Measurements from ENCODE around the gene NEO1.

Gene NEO1

GRCh38 chr15:73038220-73038619, 14.0 kb upstream of the NEO1 start:
- H3F3A ChIP-seq (ENCODE audit: insufficient read depth, low read length): no peaks in the 10 kb centered on the region
- no peaks in the 10 kb centered on the region for H4K20me1 ChIP-seq (ENCODE audit: insufficient read depth, low read length)
- no peak overlapping the region for H3K27ac ChIP-seq (ENCODE audit: low read length)
- no peaks in the 10 kb centered on the region for H3K9me2 ChIP-seq (replicated peaks; ENCODE audit: insufficient read depth, low read length)
- no peaks in the 10 kb centered on the region for H3K36me3 ChIP-seq (replicated peaks; ENCODE audit: insufficient read depth, low read length)
- no peak overlapping the region for H3K9ac ChIP-seq (ENCODE audit: low read length)
- DNase-seq: no peak
- no peaks in the 10 kb centered on the region for H3K4me1 ChIP-seq (ENCODE audit: low read length)
- H3K4me3 ChIP-seq (ENCODE audit: low read length): no peak overlapping the region
- H3K9me3 ChIP-seq (replicated peaks; ENCODE audit: insufficient read depth, low read length): no peaks in the 10 kb centered on the region
- no peak overlapping the region for H3K4me2 ChIP-seq (ENCODE audit: low read depth, low read length)
- H2AFZ ChIP-seq (ENCODE audit: low read length): no peak overlapping the region
- H3K27me3 ChIP-seq (replicated peaks; ENCODE audit: insufficient read depth, low read length): no peaks in the 10 kb centered on the region
- TF ChIP-seq EZH2phosphoT487 (IDR thresholded peaks at IDR 0.05; ENCODE audit: low read length) (no peak), EZH2 (optimal IDR thresholded peaks at IDR 0.05; ENCODE audit: low read depth, low read length) (no peak)
- TF ChIP-seq, protein P1, sequence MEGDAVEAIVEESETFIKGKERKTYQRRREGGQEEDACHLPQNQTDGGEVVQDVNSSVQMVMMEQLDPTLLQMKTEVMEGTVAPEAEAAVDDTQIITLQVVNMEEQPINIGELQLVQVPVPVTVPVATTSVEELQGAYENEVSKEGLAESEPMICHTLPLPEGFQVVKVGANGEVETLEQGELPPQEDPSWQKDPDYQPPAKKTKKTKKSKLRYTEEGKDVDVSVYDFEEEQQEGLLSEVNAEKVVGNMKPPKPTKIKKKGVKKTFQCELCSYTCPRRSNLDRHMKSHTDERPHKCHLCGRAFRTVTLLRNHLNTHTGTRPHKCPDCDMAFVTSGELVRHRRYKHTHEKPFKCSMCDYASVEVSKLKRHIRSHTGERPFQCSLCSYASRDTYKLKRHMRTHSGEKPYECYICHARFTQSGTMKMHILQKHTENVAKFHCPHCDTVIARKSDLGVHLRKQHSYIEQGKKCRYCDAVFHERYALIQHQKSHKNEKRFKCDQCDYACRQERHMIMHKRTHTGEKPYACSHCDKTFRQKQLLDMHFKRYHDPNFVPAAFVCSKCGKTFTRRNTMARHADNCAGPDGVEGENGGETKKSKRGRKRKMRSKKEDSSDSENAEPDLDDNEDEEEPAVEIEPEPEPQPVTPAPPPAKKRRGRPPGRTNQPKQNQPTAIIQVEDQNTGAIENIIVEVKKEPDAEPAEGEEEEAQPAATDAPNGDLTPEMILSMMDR (IDR thresholded peaks at IDR 0.05; ENCODE audit: low read length): no peak
- no peaks in the 10 kb centered on the region for H3K79me2 ChIP-seq (ENCODE audit: low read length)

- DNase-seq: no peak
- Histone ChIP-seq H3K36me3 (replicated peaks; ENCODE audit: insufficient read depth, low read length) (no peaks in the 10 kb centered on the region), H3K4me3 (ENCODE audit: low read length) (no peak overlapping the region), H2AFZ (ENCODE audit: low read length) (no peak overlapping the region), H3K4me2 (ENCODE audit: low read depth, low read length) (no peak overlapping the region), H3K27me3 (replicated peaks; ENCODE audit: insufficient read depth, low read length) (no peaks in the 10 kb centered on the region), H3K9me2 (replicated peaks; ENCODE audit: insufficient read depth, low read length) (no peaks in the 10 kb centered on the region), H3K79me2 (ENCODE audit: low read length) (no peaks in the 10 kb centered on the region), H3K27ac (ENCODE audit: low read length) (no peak overlapping the region), H3F3A (ENCODE audit: insufficient read depth, low read length) (no peaks in the 10 kb centered on the region), H3K9me3 (replicated peaks; ENCODE audit: insufficient read depth, low read length) (no peaks in the 10 kb centered on the region), H3K9ac (ENCODE audit: low read length) (no peak overlapping the region), H4K20me1 (ENCODE audit: insufficient read depth, low read length) (no peaks in the 10 kb centered on the region), H3K4me1 (ENCODE audit: low read length) (peaks cover 5% of the 10 kb centered on the region; the same call in 1 of the 2 replicates)
- TF ChIP-seq, protein P1 (IDR thresholded peaks at IDR 0.05; ENCODE audit: low read length): no peak
- TF ChIP-seq EZH2phosphoT487 (IDR thresholded peaks at IDR 0.05; ENCODE audit: low read length) (no peak), EZH2 (optimal IDR thresholded peaks at IDR 0.05; ENCODE audit: low read depth, low read length) (no peak)
Measured at GRCh38 chr15:73046073-73046472, 6.2 kb upstream of the NEO1 start.

GRCh38 chr15:73047882-73048281, 4.4 kb upstream of the NEO1 start:
- no peak overlapping the region for H3K27ac ChIP-seq (ENCODE audit: low read length)
- no peak for DNase-seq
- H3K9ac ChIP-seq (ENCODE audit: low read length): no peak overlapping the region
- H3K4me1 ChIP-seq (ENCODE audit: low read length): peaks cover 5% of the 10 kb centered on the region; the same call in 1 of the 2 replicates
- H3K79me2 ChIP-seq (ENCODE audit: low read length): no peaks in the 10 kb centered on the region
- H3F3A ChIP-seq (ENCODE audit: insufficient read depth, low read length): peaks cover 2% of the 10 kb centered on the region; the same call in 1 of the 2 replicates
- no peaks in the 10 kb centered on the region for H3K36me3 ChIP-seq (replicated peaks; ENCODE audit: insufficient read depth, low read length)
- TF ChIP-seq, protein P1 (IDR thresholded peaks at IDR 0.05; ENCODE audit: low read length): no peak
- TF ChIP-seq EZH2 (optimal IDR thresholded peaks at IDR 0.05; ENCODE audit: low read depth, low read length) (no peak), EZH2phosphoT487 (IDR thresholded peaks at IDR 0.05; ENCODE audit: low read length) (no peak)
- no peaks in the 10 kb centered on the region for H3K9me3 ChIP-seq (replicated peaks; ENCODE audit: insufficient read depth, low read length)
- H2AFZ ChIP-seq (ENCODE audit: low read length): no peak overlapping the region
- no peak overlapping the region for H3K4me2 ChIP-seq (ENCODE audit: low read depth, low read length)
- no peaks in the 10 kb centered on the region for H3K9me2 ChIP-seq (replicated peaks; ENCODE audit: insufficient read depth, low read length)
- H3K4me3 ChIP-seq (ENCODE audit: low read length): no peak overlapping the region
- no peaks in the 10 kb centered on the region for H4K20me1 ChIP-seq (ENCODE audit: insufficient read depth, low read length)
- no peaks in the 10 kb centered on the region for H3K27me3 ChIP-seq (replicated peaks; ENCODE audit: insufficient read depth, low read length)
